T1000 (cell line): Measurements from ENCODE around the gene SULT2B1.

Experiments
- DNase-seq: peaks from one replicate; lab custom pipeline; 2025; ENCODE audit warnings: mixed read lengths; lab: John Stamatoyannopoulos, UW

The SULT2B1 gene

GRCh38 chr19:48634424-48635262 lies 82.7 kb downstream of the SULT2B1 start:
- DNase-seq: peak; percentile 75

GRCh38 chr19:48635263-48635965 lies 83.4 kb downstream of the SULT2B1 start:
- peak; percentile 15 for DNase-seq

- no peak for DNase-seq
Measured at GRCh38 chr19:48635966-48636858, 84.2 kb downstream of the SULT2B1 start.

- DNase-seq: no peak
Measured at GRCh38 chr19:48636859-48637448, 85.0 kb downstream of the SULT2B1 start, which contains the start of gene DBP. Gene DBP (minus strand): TSS chr19:48637379. CDS start chr19:48636994, 385 bp downstream.

GRCh38 chr19:48637449-48637947 lies 85.5 kb downstream of the SULT2B1 start:
- peak; percentile 96 for DNase-seq

- peak; percentile 58 for DNase-seq
Measured at GRCh38 chr19:48637948-48638830, 86.2 kb downstream of the SULT2B1 start.

GRCh38 chr19:48638831-48639381 lies 86.9 kb downstream of the SULT2B1 start:
- no peak for DNase-seq

- DNase-seq: no peak
Measured at GRCh38 chr19:48639483-48640375, 87.8 kb downstream of the SULT2B1 start.

- no peak for DNase-seq
Measured at GRCh38 chr19:48641850-48642249, 89.9 kb downstream of the SULT2B1 start.

GRCh38 chr19:48642862-48643261 lies 90.9 kb downstream of the SULT2B1 start:
- DNase-seq: no peak

GRCh38 chr19:48644355-48644754 lies 92.4 kb downstream of the SULT2B1 start:
- DNase-seq: no peak

GRCh38 chr19:48644839-48645619 lies 93.1 kb downstream of the SULT2B1 start:
- DNase-seq: peak; percentile 35

GRCh38 chr19:48645620-48646000 lies 93.6 kb downstream of the SULT2B1 start:
- no peak for DNase-seq

GRCh38 chr19:48646001-48646721 lies 94.2 kb downstream of the SULT2B1 start, which contains the start of gene CA11:
Gene CA11 (minus strand): TSS chr19:48646187. CDS start chr19:48645632, 555 bp downstream.
- DNase-seq: peak; percentile 68

- no peak for DNase-seq
Measured at GRCh38 chr19:48646722-48647216, 94.8 kb downstream of the SULT2B1 start.

- DNase-seq: no peak
Measured at GRCh38 chr19:48648134-48648533, 96.2 kb downstream of the SULT2B1 start.
